Measurements from ENCODE around the gene H3-3A. TPM values are rescaled to one million over a fixed set of nuclear protein-coding genes. Genes with fewer than 3 reads are reported as not detected.
A peak's percentile ranks its signal among the peaks of the same experiment; 100 is the strongest.

Gene H3-3A
- total and polyA plus RNA-seq, 2 donors (not counting 1 experiment from before 2014, with no cell fraction given), result 86.2 to 312 TPM

DNA sequence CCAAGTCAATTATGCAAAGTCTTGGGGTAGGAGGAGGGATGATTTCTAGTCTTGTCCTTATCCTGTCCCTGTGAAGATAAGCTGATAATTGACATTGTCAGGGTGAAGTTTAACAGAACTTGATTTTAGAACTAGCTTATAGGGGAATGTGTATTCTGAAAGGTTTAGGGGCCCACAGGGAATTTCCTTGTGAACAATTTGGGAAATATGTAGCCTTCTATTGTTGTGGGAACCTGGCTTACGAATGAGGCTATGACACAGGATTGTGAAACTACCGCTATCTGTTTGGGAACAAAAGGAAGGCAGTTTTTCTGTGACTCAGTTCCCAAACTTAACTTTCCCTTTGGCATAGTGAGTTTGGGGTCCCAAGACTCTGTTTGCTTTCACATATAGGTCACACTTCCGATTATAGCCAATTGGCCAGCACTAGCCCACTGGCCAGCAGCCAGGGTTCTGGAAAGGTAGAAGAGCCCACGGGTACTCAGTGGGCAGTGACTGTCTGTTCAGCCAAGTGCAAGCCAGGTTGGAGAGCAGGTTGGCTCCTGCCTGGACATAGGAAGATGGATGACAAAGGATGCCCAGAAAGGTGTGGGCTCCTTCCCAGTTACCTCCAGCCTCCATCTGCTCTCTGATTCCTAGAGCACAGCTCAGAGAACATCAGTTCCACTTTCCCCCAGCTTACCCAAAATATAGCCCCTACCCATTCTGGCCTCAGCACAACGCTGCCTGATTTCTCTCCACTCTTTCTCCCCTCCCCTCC is 35.5 kb downstream of the H3-3A start:
- peak; percentile 29 to 85 for DNase-seq (ENCODE audit: low read depth in 2 of 2)
- Histone ChIP-seq H4K20me1 (ENCODE audit: control insufficient read depth, extremely low read depth, insufficient read depth, low read length) (no peaks in the 10 kb centered on the region), H3K4me3 (replicated peaks in 1 of 4; ENCODE audit: control extremely low read depth in 1 of 4, insufficient read depth in 1 of 4, low read depth in 3 of 4, low read length in 4 of 4) (no peak overlapping the region), H3K4me1 (ENCODE audit: control insufficient read depth, extremely low read depth, insufficient read depth, low read length) (no peaks in the 10 kb centered on the region), H3K79me2 (ENCODE audit: control insufficient read depth, insufficient read depth, low read length) (no peaks in the 10 kb centered on the region), H3K9ac (ENCODE audit: insufficient read depth, low read length) (no peak overlapping the region), H3K9me3 (ENCODE audit: control insufficient read depth, insufficient read depth, low read depth, low read length) (no peaks in the 10 kb centered on the region), H3K36me3 (ENCODE audit: control insufficient read depth, insufficient read depth, low read length) (no peaks in the 10 kb centered on the region), H3K4me2 (ENCODE audit: extremely low read depth, insufficient read depth, low read length) (no peak overlapping the region), H2AFZ (ENCODE audit: low read length) (no peak overlapping the region), H3K27ac (ENCODE audit: insufficient read depth, low read length) (no peak overlapping the region), H3K27me3 (ENCODE audit: control insufficient read depth, insufficient read depth, low read length) (peaks cover 9% of the 10 kb centered on the region)
- TF ChIP-seq CTCF (conservative IDR thresholded peaks at IDR 0.05 in 1 of 2, IDR thresholded peaks at IDR 0.05 in 1 of 2; ENCODE audit: low read depth in 1 of 2, low read length in 2 of 2) (no peak), EZH2 (IDR thresholded peaks at IDR 0.05; ENCODE audit: low read length, missing control alignments) (no peak)

DNA sequence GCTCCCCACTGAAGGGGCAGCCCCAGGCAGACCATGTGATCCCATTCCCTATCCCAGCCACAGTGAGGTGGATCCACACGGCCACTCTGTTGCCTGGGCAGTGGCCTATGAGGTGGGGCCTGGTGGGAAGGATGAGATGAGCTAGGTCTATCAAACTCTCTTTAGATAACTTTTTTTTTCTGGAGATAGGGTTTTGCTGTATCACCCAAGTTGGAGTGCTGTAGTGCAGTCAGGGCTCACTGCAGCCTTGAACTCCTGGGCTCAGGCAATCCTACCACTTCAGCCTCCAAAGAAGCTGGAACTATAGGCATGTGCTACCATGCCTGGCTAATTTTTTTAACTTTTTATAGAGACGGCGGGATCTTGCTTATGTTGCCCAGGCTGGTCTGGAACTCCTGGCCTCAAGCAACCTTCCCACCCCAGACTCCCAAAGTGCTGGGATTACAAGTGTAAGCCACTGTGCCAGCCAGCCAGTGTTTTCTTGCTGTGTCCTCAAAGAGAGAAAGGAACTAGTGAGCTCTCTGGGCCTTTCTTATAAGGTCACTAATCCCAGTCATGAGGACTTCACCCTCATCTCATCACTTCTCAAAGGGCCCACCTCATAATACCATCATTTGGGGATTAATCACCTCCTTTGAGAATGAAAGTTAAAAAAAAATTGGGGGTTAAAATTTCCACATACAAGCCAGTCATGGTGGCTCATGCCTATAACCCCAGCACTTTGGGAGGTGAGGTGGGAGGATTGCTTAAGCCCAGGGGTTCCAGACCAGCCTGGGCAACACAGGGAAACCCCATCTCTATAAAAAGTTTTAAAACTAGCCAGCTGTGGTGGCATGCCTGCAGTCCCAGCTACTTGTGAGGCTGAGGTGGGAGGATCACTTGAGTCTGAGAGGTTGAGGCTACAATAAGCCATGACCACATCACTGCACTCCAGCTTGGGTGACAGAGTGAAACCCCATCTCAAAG is 36.6 kb downstream of the H3-3A start:
- Histone ChIP-seq H3K9me3 (ENCODE audit: control insufficient read depth, insufficient read depth, low read depth, low read length) (no peaks in the 10 kb centered on the region), H3K27me3 (ENCODE audit: control insufficient read depth, insufficient read depth, low read length) (peaks cover 6% of the 10 kb centered on the region), H3K4me3 (replicated peaks in 1 of 4; ENCODE audit: control extremely low read depth in 1 of 4, insufficient read depth in 1 of 4, low read depth in 3 of 4, low read length in 4 of 4) (no peak overlapping the region), H3K9ac (ENCODE audit: insufficient read depth, low read length) (no peak overlapping the region), H3K27ac (ENCODE audit: insufficient read depth, low read length) (no peak overlapping the region), H3K4me2 (ENCODE audit: extremely low read depth, insufficient read depth, low read length) (no peak overlapping the region), H3K79me2 (ENCODE audit: control insufficient read depth, insufficient read depth, low read length) (no peaks in the 10 kb centered on the region), H3K4me1 (ENCODE audit: control insufficient read depth, extremely low read depth, insufficient read depth, low read length) (no peaks in the 10 kb centered on the region), H3K36me3 (ENCODE audit: control insufficient read depth, insufficient read depth, low read length) (no peaks in the 10 kb centered on the region), H2AFZ (ENCODE audit: low read length) (no peak overlapping the region), H4K20me1 (ENCODE audit: control insufficient read depth, extremely low read depth, insufficient read depth, low read length) (no peaks in the 10 kb centered on the region)
- no peak for TF ChIP-seq EZH2 (IDR thresholded peaks at IDR 0.05; ENCODE audit: low read length, missing control alignments)
- TF ChIP-seq CTCF (conservative IDR thresholded peaks at IDR 0.05 in 1 of 2, IDR thresholded peaks at IDR 0.05 in 1 of 2; ENCODE audit: low read depth in 1 of 2, low read length in 2 of 2), result no peak
- no peak for DNase-seq (ENCODE audit: low read depth in 2 of 2)
